HT1080 (cell line): ENCODE data around the gene MLPH. TPM values are rescaled to one million over a fixed set of nuclear protein-coding genes. Genes with fewer than 3 reads are reported as not detected.

Experiments
- DNase-seq: peaks from one replicate; pipeline ENCODE4 v3.0.0-alpha.2; 2015; ENCODE audit warnings: low read depth
- total RNA-seq: library from RNA; depleted of rRNA; stranded (reverse); fragments of >200 nt; shearing (Covaris generic); gene quantifications from 2 replicates; pipeline ENCODE4 v1.2.3, GENCODE V29; 2014

Gene MLPH
- total RNA-seq, 1 experiment from 2014 or later = not detected

DNA sequence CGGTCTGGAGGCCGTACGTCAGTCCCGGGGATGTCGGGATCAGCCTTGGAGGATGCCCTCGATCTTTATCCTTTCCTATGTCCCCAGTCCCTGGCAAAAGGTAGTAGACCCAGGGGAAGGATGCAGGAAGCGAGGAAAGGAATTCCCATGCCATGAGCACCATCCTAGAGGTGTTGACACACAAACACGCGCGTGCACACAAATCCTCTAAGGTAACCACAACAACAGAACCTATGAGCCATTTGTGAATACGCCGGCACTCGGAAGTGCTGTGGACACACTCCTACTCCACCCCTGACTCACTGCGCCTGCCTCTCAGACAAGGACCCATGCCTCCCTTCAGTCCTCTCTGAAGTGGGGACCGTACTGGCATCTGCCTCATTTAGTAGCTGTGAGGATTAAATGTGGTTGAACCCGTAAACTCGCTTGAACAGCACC lies 11.3 kb upstream of the MLPH start:
- peak; percentile 93 for DNase-seq

DNA sequence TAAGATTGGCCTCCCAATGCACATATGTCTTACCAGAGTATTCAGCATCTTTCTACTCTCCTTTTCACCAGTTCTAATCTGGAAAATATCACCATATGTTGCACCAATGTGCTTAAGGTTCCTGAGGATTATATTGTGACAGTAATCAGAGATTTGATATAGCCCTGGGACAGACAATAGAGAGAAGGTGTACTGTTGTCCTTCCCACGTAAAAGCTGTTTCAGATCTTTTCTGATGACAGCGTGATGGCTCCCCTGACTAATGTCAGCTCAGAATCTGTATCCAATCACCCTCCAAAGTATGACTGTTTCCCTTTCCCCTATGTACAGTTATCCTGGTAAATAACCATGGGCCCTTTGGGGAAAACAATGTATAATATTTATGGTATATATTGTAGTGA lies 9.0 kb upstream of the MLPH start:
- no peak for DNase-seq

DNA sequence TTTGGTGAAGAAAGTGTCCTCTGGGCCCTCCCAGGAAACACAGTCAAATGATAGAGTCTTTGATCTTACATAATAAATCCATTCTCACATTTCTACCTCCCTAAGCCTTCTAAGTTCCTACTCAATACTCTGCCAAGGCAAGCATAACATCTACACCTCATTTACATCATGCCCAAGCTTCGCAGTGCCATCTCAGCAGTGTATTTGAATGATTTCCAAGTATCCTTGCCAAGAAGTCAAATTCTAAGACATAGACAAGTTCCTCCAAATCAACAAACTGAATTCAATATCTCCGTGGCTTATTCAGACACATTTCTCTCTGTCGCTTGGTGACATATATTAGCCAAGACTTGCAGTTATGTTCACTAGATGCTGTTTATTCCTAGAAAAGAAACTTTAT lies 8.1 kb upstream of the MLPH start:
- DNase-seq = no peak

DNA sequence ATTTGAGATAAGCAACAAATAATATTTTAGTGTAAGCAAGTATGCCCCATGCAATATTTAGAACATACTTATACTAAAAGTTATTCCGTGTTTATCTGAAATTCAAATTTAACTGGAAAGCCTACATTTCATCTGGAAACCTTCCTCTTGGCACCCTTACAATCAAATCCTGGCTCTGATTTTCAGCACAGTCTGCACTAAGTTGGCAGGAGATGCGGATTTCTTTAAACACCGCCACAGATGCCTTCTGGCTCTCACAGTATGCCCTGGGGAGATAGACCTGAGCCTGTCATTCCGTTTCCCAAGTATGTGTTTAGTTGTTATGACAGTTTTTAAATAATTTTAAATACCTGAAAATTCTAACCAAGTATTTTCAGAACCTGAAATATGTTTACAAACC lies 7.3 kb upstream of the MLPH start:
- no peak for DNase-seq

DNA sequence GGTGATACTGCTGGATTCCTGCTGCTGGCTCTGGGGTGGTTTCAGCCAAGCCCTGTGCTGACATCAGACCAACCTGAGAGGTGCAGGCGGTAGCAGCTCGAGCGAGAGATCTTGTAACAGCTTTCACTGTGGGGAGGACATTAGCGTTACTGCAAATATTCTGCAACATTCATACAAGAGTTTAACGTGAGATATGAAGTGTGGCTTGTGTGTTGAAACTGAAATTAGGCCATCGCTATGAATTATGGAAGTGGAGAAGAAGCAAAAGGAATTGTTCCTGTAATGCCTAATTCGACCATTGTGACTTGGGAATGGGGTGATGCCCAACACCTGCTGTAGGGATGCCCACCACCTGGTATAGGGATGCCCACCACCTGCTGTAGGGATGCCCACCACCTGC lies 6.5 kb upstream of the MLPH start:
- no peak for DNase-seq

DNA sequence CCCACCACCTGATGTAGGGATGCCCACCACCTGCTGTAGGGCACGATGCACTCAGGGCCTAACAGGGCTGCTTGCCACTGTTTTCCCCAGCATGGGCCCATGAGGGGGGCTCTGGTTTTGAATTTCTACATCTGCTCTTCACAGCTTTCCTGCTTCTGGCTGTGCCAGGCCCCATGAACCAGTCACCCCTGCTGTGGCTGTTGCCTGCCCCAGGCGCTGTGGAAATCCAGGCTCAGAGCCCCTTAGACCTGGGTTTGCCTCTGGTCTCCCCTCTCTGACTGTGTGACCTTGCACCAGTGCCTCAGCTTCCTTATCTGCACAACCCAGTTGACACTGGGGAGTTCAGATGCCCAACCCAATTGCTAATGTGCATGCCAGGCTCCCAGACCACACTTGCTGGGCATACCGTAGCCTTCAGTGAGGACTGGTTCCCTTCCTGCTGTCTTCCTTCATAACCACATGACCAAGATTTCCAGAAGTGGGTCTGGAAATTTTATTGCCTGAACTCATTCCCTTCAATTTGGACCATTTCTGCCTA lies 6.0 kb upstream of the MLPH start:
- no peak for DNase-seq

DNA sequence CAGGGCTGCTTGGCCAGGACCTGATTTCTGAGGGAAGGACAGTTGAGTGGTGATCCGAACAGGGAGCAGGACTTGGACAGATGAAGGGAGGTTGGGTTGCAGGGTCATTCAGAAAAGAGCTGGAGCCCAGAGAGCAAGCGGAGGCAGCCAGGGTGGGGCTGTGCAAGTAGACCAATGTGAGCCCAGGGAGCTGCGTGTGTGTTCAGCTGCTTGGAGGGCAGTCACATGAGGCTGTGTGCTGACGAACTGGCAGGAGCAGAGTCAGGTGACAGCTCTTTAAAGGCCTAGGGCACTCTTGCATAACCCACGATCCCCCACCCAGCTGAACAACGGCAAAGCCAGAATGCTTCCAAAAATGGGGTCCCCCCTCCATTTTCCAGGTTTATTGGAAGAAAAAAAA lies 4.6 kb upstream of the MLPH start:
- no peak for DNase-seq

DNA sequence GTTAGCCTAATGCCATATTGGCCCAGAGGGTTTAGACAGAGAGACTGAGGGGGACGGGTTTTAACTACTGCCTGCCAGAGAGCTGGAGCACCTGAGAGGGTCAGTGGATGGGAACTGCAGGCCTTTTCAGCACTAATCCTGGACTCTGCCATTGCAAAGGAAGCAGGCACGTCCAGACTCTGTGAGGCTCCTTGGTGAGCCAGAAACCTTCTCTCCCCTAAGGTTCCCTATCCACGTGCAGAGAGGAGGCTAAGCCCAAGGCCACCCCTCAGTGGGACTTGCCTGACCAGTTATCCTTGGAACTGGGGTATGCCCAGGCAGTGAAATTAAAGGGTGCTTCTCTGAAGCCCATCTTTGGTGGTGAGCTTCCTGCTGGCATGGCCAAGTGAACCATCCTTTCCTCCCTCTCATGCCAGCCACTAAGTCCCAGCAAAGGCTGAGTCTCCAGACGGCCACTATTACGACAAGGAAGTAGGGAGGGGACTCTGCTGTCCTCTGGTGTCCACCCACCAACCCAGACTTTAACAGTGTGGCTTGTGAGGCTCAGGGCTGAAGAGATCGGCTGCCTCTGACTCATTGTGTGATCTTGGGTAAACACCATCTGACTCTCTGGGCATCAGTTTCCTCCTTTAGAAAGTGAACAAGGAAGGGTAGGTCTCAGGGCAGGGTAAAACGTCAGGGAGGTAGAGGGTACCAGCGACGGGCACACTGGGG lies 3.9 kb upstream of the MLPH start:
- DNase-seq = peak; percentile 83

DNA sequence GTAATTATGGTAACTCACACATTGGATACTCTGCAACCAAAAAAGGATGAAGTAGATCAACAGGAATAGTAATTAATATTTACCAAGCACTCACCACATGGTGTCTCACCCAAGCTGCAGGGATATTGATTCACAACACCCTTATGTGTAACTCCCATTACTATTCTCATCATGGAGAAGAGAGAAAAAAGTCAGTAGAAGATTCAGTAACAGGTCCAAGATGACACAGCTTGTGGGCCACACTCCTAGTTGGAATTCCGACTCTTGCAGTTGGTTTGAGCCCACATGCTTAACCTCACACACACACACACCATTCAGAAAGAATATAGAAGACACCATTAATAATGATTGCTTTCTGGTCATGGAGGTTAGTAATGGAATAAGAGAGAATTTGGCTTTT lies 1.7 kb upstream of the MLPH start:
- DNase-seq = no peak

DNA sequence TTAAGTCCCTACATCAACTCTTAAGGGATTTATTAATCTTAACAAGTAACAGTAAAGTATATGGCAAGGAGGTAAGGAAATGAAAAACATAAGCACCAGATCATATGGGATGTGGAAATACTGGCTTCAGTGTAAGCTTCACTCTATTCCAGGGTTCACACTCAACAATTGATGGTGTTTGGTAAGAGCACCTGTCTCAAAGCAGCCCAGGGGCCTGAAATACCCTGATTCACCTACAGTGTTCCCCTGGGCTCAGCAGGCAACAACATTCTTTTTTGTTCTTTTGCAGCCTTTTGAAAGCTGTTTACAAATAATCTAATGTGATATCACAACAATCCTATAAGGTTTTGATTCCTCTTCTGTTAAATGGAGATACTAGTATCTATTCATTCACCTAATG lies 1.2 kb upstream of the MLPH start:
- no peak for DNase-seq

DNA sequence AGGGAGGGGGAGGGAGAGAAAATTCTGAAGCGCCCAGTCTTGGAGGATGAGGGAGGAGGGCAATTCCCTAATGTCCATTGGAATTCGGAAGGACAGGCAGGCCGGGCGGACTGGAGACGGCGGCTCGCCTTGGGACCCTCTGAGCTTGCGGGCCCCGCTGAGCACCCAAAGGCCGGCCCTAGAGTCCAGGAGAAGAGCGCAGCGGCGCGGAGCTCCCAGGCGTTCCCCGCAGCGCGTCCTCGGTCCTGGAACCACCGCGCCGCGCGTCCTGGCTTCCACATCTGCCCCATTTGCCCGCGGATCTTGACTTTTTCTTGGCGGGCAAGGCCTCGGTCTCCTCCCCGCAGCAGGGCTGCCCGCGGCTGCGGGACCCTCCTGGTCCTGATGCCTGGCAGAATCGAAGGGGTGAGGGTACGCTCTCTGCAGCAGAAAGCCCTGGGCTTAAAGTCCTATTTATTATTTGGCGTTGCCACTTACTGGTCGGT lies 675 bp upstream of the MLPH start:
- no peak for DNase-seq

DNA sequence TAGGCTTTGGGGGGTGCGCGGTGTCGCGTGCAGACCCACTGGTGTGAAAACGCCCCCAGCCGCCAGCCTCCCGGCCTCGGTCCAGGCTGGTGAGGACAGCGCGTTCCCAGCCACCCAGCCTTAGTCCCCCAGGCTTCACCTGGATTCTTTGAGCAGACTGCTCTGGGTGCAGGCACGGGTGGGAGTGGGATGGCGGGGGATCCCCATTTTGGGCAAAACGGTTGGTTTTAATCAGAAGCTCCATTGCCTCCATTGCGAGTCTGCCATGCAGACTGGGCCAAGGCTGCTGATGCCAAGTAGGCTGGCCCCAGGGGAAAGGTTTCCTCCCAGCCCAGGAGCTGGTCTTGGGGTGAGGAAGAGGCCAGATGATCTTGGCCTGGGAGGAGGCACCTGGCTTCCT lies 445 bp downstream of the MLPH start:
- DNase-seq = no peak

DNA sequence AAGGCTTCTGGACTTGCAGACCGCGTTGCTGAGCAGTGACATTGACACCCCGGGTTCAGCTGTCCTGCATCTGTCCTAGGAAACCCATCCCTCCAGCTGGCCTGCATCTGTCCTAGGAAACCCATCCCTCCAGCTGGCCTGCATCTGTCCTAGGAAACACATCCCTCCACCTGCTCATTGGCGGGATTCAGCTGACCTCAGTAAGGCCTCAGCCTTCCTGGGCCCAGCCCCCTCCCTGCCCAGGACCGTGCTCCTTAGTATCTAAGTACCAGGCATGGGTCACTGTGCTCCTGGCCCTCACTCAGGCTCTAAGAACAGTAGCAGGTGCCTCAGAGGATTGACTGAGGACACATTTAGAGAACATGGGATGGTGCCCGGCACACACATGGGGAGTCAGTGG lies 1.2 kb downstream of the MLPH start:
- no peak for DNase-seq

DNA sequence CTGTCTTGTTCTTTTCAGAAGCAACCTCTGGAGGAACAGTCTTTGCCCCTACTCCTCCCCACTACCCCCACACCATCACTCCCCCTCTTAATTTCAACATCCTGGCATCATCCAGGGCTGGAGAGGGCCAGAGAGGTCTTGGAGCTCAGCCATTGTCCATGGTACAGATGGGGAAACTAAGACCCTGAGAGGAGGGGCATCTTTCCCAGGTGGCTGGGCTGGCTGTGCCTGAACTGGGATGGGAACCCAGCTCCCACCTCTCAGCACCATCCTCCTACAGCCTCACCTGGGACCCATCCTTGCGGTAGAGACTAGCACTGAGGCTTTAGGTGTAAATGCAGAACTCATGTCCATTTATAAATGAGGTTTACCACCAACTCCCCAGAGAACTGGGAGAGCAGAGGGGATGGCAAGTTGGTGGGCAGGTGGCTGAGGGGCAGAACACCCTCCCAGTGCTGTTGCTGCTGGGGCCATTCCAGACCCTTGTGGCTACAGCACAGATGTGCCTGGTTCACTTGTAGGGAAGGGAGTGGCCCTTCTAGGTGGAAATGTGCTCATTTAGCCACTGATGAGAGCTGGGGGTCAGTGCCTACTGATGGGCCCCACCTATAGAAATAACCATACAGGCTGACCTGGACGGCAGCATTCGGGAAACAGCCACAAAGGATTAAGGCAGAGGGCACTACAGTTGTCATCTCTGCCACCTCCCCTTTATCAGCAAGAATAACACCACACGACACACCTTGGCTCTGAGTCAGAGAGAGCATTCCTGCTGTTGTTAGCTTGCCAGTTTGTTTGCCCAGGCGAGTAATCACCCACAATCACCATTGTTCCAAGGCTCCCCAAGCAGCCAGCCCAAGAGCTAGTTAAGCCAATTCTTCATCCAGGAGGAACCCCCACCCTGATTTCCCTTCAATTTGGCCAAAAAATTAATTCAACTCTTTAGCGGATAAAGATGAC lies 2.1 kb downstream of the MLPH start:
- peak; percentile 81 for DNase-seq

DNA sequence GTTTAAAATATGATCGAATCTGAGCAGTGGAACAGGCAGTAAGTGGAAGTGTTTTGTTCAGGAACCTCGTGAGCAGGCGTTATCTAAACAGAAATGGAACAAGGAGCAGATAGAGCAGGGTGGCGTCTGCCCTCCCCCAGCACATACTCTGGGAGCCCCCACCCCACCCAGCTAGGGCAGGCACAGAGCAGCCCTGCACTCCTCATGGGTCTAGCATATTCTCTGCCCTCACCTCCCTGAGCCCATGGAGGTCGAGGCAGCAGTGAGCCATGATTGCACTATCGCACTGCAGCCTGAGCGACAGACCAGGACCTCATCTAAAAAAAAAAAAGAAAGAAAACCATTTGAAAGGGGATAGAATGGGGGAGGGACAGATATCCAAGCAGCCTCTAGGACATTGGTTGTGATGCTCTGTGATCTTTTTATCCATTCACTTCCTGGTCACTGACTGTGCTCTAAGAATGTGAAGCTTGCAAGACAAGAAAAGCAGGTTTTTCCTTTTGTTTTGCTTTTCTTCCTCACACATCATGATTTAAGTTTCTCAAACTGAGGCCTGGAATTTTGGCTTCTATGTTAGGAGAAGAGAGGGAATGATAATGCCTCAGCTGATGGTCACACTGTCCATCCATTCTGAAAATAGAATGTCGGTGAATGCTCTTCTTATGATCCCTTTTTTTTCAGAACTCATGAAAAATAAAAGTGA lies 3.1 kb downstream of the MLPH start:
- no peak for DNase-seq

DNA sequence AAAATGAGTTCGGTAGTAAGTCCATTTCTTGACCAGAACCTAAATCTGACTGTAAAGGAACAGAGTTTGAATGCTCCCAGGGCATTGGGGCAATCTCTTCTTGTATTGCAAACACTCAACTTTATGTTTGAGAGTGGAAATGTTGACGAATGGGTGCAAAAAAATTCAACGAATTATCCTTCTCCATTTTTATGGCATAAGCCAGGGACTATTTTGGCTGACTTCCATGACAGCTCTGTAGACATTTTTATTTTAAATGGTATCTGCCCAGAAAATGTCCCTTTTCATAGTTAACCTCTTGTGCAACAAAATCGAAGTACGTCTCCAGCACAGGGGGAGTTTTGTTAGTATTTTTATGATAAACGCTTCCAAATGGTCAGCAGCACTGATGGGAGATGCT lies 3.7 kb downstream of the MLPH start:
- DNase-seq = no peak

DNA sequence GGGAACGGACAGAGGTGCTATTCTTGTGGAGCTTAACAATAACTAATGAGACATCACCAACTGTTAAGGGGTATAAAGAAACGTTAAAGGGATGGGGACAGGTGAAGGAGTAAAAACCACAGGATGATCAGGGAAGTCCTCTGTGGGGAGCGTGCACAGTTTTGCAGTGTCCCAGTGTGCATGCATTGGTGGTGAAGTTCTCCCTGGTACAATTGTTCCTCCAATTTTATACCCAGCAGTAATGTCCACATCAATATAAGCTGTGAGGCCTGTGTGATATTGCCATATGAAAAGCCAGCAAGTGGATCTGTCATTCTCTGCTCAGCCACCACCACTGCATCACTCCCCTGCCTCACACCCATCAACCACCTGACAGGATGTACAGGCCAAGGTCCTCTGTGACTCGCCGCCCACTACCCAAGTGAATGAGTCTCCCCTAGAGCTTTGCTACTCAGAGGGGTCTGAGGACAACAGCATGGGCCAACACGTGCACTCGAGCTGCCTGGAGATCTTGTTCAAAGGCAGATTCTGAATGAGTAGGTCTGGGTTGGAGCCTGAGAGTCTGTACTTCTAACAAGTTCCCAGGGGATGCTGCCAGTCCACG lies 4.6 kb downstream of the MLPH start:
- DNase-seq = peak; percentile 90

DNA sequence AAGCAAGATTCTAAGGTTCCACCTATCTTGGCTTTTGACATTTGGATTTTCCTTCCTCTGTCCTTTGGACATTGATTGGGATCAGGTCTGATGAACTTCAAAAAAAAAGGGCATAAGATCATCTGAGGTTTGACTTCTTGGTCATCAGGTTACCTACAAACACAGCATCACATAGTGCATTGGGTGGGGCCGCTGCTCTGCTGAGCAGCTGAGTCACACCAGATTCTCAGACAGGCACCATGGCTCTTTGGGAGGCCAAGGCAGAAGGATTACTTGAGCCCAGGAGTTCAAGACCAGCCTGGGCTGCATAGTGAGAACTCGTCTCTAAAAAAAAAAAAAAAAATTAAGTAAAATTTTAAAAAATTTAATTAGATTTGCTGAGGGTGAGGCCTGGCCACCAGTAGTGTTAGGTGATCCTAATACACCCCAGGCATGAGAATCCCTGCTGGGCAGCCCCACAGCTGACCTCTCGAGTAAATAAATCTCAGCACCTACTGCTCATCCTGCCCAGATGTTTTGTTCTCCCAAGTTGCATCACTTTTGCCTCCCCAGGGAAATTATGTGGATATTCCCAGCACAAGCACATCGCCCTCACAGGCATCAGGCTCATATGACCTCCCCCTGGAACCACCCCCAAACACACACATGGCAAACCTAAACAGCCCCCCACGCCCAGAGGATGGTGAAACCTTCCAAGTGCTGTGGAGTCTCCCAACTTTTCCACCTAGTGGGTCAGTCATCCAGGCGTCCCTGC lies 5.3 kb downstream of the MLPH start:
- no peak for DNase-seq

DNA sequence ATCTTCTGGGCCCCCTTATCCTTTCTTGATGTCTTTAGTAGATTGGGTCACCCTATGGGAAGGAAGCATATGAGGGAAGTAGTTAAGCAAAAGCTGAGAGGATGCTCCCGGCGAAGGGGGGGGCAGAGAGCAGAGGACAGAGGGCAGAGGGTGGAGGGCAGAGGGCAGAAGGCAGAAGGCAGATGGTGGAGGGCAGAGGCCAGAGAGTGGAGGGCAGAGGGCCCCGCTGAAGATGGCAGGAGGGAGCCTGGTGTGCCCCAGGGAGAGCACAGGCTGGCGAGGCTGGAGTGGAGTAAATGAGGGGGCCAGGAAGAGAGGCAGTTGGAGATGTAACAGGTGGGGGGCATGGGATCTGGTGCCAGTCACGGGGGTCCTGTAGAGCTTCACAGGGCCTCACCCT lies 7.0 kb downstream of the MLPH start:
- DNase-seq = no peak

DNA sequence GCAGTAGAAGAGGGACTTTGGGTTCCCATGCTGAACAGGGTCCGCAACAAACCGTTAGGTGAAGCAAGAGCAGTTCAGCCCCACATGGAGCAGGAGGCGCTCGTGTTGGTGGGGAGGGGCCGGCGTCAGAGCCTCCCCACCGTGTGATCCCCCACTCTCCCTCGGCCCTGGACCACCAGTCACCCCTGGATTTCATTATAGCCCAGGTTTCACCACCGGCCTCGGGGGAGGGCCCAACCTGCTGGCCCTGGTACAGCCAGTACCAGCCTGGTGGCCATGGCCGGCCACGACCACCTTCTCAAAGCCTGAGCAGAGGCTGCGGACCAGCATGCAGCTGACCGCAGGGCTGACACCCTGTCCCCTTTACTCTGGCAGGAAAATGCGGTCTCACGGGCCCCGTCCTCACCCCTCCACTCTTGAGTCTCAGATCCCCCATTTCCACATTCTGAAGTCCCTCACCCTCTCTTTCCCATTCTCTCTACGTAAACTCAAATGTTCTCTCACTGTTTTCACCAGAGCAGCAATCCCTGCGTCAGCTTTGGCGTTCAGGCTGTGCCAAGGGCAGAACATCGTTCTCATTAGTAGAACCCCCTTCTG lies 8.6 kb downstream of the MLPH start:
- no peak for DNase-seq
